ENCODE data around the gene C4orf54.

GRCh38 chr4:99622341-99622740 is 35.3 kb downstream of the C4orf54 start:
- no peak for TF ChIP-seq CTCF (IDR thresholded peaks at IDR 0.05)
- no peak for TF ChIP-seq POLR2A (IDR thresholded peaks at IDR 0.05)

All from thyroid gland (tissue), 4 donors.